Activated T-helper 1 cell treated with anti-CD3 and anti-CD28 coated beads, Interleukin-12 subunit alpha, Interleukin-12 subunit beta, Interleukin-2, Interleukin-4 antibody, amounts not matched to agents 30 ng/mL and 10 ng/mL and 1 ng/mL, durations not matched to agents 14 hours and 24 hours and 36 hours (primary cell): ENCODE data around the gene GRIK4. TPM values are rescaled to one million over a fixed set of nuclear protein-coding genes. Genes with fewer than 3 reads are reported as not detected.
A peak's percentile ranks its signal among the peaks of the same experiment; 100 is the strongest.

Experiments used
- DNase-seq: peaks from one replicate; pipeline ENCODE4 v3.0.0; 2021; ENCODE audit warnings: low spot score
- H3K27ac Mint-ChIP-seq: one replicate; pipeline ENCODE4 v1.8.0; 2021; ENCODE audit warnings: mild to moderate bottlenecking, mixed read lengths
- H3K27me3 Mint-ChIP-seq: one replicate; pipeline ENCODE4 v1.8.0; 2022; ENCODE audit warnings: mild to moderate bottlenecking, moderate library complexity, mixed read lengths; ENCODE audit not compliant: insufficient read depth
- H3K36me3 Mint-ChIP-seq: one replicate; pipeline ENCODE4 v1.8.0; 2021; ENCODE audit warnings: low read depth, mixed read lengths
- H3K4me1 Mint-ChIP-seq: one replicate; pipeline ENCODE4 v1.8.0; 2021; ENCODE audit warnings: low read depth, mixed read lengths
- H3K4me3 Mint-ChIP-seq: one replicate; pipeline ENCODE4 v1.8.0; 2021; ENCODE audit warnings: mild to moderate bottlenecking, moderate library complexity, mixed read lengths
- H3K9me3 Mint-ChIP-seq: one replicate; pipeline ENCODE4 v1.8.0; 2021; ENCODE audit warnings: mixed read lengths
- intact Hi-C: fragments of 100-400 bp; cut with micrococcal nuclease; formaldehyde crosslinking; loops from one replicate; pipeline ENCODE4 v1.15.1; 2024
- total RNA-seq: library from RNA; stranded (reverse); gene quantifications from 2 replicates; pipeline ENCODE4 v1.2.3, GENCODE V29; 2022

The GRIK4 gene
- total RNA-seq, 1 donor from 2014 or later: 0.16 TPM

GRCh38 chr11:120551191-120551590, 39.6 kb downstream of the GRIK4 start:
- H3K27me3 Mint-ChIP-seq: peaks cover 4% of the 10 kb centered on the region
- no peak overlapping the region for H3K27ac Mint-ChIP-seq
- no peaks in the 10 kb centered on the region for H3K36me3 Mint-ChIP-seq
- no peak overlapping the region for H3K4me3 Mint-ChIP-seq
- intact Hi-C loops: no loop called here
- H3K9me3 Mint-ChIP-seq: no peaks in the 10 kb centered on the region
- no peaks in the 10 kb centered on the region for H3K4me1 Mint-ChIP-seq
- no peak for DNase-seq

- Mint-ChIP-seq H3K4me3 (no peak overlapping the region), H3K4me1 (no peaks in the 10 kb centered on the region), H3K36me3 (no peaks in the 10 kb centered on the region), H3K27me3 (peaks cover 2% of the 10 kb centered on the region), H3K9me3 (no peaks in the 10 kb centered on the region), H3K27ac (no peak overlapping the region)
- intact Hi-C loops: no loop called here
- DNase-seq: no peak
Observed at GRCh38 chr11:120554766-120555432, 43.4 kb downstream of the GRIK4 start.

GRCh38 chr11:120555433-120555773, 43.9 kb downstream of the GRIK4 start:
- H3K9me3 Mint-ChIP-seq: no peaks in the 10 kb centered on the region
- no peak overlapping the region for H3K27ac Mint-ChIP-seq
- H3K4me1 Mint-ChIP-seq: no peaks in the 10 kb centered on the region
- DNase-seq: no peak
- H3K27me3 Mint-ChIP-seq: peaks cover 2% of the 10 kb centered on the region
- H3K36me3 Mint-ChIP-seq: no peaks in the 10 kb centered on the region
- H3K4me3 Mint-ChIP-seq: no peak overlapping the region
- intact Hi-C loops: no loop called here

- no peaks in the 10 kb centered on the region for H3K36me3 Mint-ChIP-seq
- H3K4me3 Mint-ChIP-seq: no peak overlapping the region
- H3K9me3 Mint-ChIP-seq: no peaks in the 10 kb centered on the region
- H3K4me1 Mint-ChIP-seq: no peaks in the 10 kb centered on the region
- no peak for DNase-seq
- H3K27ac Mint-ChIP-seq: no peak overlapping the region
- H3K27me3 Mint-ChIP-seq: peaks cover 2% of the 10 kb centered on the region
- intact Hi-C loops: no loop called here
Observed at GRCh38 chr11:120556797-120557196, 45.2 kb downstream of the GRIK4 start.

GRCh38 chr11:120558744-120559431, 47.3 kb downstream of the GRIK4 start:
- H3K4me3 Mint-ChIP-seq: no peak overlapping the region
- intact Hi-C loops: no loop called here

GRCh38 chr11:120561286-120561685, 49.7 kb downstream of the GRIK4 start:
- no peaks in the 10 kb centered on the region for H3K36me3 Mint-ChIP-seq

More at GRCh38 chr11:120558744-120559431, 47.3 kb downstream of the GRIK4 start:
- Mint-ChIP-seq H3K4me1 (no peaks in the 10 kb centered on the region), H3K9me3 (no peaks in the 10 kb centered on the region), H3K27me3 (peaks cover 19% of the 10 kb centered on the region), H3K36me3 (no peaks in the 10 kb centered on the region), H3K27ac (no peak overlapping the region)
- DNase-seq: no peak

GRCh38 chr11:120562806-120563425, 51.4 kb downstream of the GRIK4 start:
- no peak for DNase-seq
- Mint-ChIP-seq H3K4me3 (no peak overlapping the region), H3K27me3 (peaks cover 34% of the 10 kb centered on the region), H3K4me1 (peaks cover 13% of the 10 kb centered on the region), H3K27ac (no peak overlapping the region), H3K9me3 (no peaks in the 10 kb centered on the region), H3K36me3 (no peaks in the 10 kb centered on the region)
- intact Hi-C loops: no loop called here

More at GRCh38 chr11:120561286-120561685, 49.7 kb downstream of the GRIK4 start:
- no peak overlapping the region for H3K4me3 Mint-ChIP-seq
- H3K4me1 Mint-ChIP-seq: peaks cover 12% of the 10 kb centered on the region
- intact Hi-C loops: no loop called here
- H3K9me3 Mint-ChIP-seq: no peaks in the 10 kb centered on the region
- no peak for DNase-seq
- peaks cover 29% of the 10 kb centered on the region for H3K27me3 Mint-ChIP-seq
- no peak overlapping the region for H3K27ac Mint-ChIP-seq

GRCh38 chr11:120563703-120564572, 52.4 kb downstream of the GRIK4 start:
- DNase-seq: no peak
- Mint-ChIP-seq H3K4me3 (no peak overlapping the region), H3K9me3 (no peaks in the 10 kb centered on the region), H3K27me3 (peaks cover 36% of the 10 kb centered on the region), H3K27ac (no peak overlapping the region), H3K4me1 (peaks cover 13% of the 10 kb centered on the region), H3K36me3 (no peaks in the 10 kb centered on the region)
- intact Hi-C loops: no loop called here

GRCh38 chr11:120564573-120565311, 53.2 kb downstream of the GRIK4 start:
- Mint-ChIP-seq H3K4me1 (peaks cover 13% of the 10 kb centered on the region), H3K9me3 (no peaks in the 10 kb centered on the region), H3K4me3 (no peak overlapping the region), H3K36me3 (no peaks in the 10 kb centered on the region), H3K27ac (peak overlapping the region; percentile 11), H3K27me3 (peaks cover 36% of the 10 kb centered on the region)
- intact Hi-C loops: no loop called here
- no peak for DNase-seq

- Mint-ChIP-seq H3K36me3 (no peaks in the 10 kb centered on the region), H3K27me3 (peaks cover 36% of the 10 kb centered on the region), H3K9me3 (no peaks in the 10 kb centered on the region), H3K4me1 (peaks cover 13% of the 10 kb centered on the region), H3K4me3 (no peak overlapping the region), H3K27ac (peak overlapping the region; percentile 11)
- DNase-seq: no peak
- intact Hi-C loops: no loop called here
Observed at GRCh38 chr11:120565466-120566155, 54.1 kb downstream of the GRIK4 start.

GRCh38 chr11:120566176-120566575, 54.6 kb downstream of the GRIK4 start:
- Mint-ChIP-seq H3K4me1 (peaks cover 13% of the 10 kb centered on the region), H3K27ac (no peak overlapping the region), H3K27me3 (peaks cover 36% of the 10 kb centered on the region), H3K4me3 (no peak overlapping the region), H3K36me3 (no peaks in the 10 kb centered on the region), H3K9me3 (no peaks in the 10 kb centered on the region)
- intact Hi-C loops: no loop called here
- DNase-seq: no peak
